ENCODE results near the gene ZNF581.

DNA sequence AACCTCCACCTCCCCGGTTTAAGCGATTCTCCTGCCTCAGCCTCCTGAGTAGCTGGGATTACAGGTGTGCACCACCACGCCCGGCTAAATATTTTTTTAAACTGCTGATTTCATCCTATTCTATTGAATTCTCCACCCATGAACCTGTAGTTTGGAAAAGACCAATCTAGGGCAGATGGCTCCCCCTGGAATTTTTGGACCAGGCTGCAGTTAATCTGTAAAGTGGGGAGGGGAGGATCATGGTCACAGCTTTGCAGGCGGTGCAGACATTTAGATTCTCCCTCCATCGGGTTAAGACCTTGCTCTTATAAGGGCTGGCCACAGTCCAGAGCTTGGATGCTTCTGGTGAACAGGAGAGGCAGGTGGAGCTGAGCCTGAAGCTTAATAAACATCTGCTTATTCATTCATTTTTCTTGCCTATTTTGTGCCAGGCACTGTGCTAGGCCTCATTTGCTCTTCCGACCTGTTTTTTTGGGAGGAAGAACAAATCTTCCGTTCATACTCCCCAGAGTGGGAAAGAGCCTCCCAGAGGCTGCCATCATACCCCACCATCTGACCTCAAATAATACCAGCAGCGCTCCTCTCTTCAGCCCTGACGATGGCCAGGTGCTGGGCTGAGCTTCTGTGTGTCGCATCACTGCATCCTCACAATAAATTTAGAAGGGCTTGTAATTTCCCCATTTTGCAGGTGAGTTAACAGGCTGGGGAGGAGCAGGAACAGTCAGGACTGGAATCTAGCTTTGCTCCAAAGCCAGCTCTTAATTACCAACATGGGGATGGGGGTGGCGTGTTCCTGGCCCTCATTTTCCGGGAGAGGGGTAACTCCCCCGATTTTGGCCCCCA lies 3.7 kb downstream of the ZNF581 start:
- TF ChIP-seq, protein P1, sequence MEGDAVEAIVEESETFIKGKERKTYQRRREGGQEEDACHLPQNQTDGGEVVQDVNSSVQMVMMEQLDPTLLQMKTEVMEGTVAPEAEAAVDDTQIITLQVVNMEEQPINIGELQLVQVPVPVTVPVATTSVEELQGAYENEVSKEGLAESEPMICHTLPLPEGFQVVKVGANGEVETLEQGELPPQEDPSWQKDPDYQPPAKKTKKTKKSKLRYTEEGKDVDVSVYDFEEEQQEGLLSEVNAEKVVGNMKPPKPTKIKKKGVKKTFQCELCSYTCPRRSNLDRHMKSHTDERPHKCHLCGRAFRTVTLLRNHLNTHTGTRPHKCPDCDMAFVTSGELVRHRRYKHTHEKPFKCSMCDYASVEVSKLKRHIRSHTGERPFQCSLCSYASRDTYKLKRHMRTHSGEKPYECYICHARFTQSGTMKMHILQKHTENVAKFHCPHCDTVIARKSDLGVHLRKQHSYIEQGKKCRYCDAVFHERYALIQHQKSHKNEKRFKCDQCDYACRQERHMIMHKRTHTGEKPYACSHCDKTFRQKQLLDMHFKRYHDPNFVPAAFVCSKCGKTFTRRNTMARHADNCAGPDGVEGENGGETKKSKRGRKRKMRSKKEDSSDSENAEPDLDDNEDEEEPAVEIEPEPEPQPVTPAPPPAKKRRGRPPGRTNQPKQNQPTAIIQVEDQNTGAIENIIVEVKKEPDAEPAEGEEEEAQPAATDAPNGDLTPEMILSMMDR (tag by site-specific recombination; IDR thresholded peaks at IDR 0.05), result no peak
- TF ChIP-seq ZNF626 (tag by site-specific recombination; IDR thresholded peaks at IDR 0.05), result no peak
- no peak for TF ChIP-seq WT1 (tag by site-specific recombination; IDR thresholded peaks at IDR 0.05)
- TF ChIP-seq, protein P2, sequence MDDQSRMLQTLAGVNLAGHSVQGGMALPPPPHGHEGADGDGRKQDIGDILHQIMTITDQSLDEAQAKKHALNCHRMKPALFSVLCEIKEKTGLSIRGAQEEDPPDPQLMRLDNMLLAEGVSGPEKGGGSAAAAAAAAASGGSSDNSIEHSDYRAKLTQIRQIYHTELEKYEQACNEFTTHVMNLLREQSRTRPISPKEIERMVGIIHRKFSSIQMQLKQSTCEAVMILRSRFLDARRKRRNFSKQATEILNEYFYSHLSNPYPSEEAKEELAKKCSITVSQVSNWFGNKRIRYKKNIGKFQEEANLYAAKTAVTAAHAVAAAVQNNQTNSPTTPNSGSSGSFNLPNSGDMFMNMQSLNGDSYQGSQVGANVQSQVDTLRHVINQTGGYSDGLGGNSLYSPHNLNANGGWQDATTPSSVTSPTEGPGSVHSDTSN (CRISPR knock-in tag; IDR thresholded peaks at IDR 0.05), result no peak
- TF ChIP-seq, protein P3, sequence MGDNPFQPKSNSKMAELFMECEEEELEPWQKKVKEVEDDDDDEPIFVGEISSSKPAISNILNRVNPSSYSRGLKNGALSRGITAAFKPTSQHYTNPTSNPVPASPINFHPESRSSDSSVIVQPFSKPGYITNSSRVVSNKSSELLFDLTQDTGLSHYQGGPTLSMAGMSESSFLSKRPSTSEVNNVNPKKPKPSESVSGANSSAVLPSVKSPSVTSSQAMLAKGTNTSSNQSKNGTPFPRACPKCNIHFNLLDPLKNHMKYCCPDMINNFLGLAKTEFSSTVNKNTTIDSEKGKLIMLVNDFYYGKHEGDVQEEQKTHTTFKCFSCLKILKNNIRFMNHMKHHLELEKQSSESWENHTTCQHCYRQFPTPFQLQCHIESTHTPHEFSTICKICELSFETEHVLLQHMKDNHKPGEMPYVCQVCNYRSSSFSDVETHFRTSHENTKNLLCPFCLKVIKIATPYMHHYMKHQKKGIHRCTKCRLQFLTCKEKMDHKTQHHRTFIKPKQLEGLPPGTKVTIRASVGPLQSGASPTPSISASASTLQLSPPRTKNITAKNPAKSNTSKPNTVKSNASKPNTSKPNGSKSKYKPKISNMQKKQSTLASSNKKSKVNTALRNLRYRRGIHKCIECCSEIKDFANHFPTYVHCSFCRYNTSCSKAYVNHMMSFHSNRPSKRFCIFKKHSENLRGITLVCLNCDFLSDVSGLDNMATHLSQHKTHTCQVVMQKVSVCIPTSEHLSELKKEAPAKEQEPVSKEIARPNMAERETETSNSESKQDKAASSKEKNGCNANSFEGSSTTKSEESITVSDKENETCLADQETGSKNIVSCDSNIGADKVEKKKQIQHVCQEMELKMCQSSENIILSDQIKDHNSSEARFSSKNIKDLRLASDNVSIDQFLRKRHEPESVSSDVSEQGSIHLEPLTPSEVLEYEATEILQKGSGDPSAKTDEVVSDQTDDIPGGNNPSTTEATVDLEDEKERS (tag by site-specific recombination; IDR thresholded peaks at IDR 0.05), result no peak
- no peak for TF ChIP-seq ZNF549 (tag by site-specific recombination; IDR thresholded peaks at IDR 0.05)
- TF ChIP-seq ZNF132 (tag by site-specific recombination; IDR thresholded peaks at IDR 0.05; ENCODE audit: borderline replicate concordance), result no peak
- no peak for TF ChIP-seq GLIS2 (tag by site-specific recombination; IDR thresholded peaks at IDR 0.05)
- TF ChIP-seq, protein P4, sequence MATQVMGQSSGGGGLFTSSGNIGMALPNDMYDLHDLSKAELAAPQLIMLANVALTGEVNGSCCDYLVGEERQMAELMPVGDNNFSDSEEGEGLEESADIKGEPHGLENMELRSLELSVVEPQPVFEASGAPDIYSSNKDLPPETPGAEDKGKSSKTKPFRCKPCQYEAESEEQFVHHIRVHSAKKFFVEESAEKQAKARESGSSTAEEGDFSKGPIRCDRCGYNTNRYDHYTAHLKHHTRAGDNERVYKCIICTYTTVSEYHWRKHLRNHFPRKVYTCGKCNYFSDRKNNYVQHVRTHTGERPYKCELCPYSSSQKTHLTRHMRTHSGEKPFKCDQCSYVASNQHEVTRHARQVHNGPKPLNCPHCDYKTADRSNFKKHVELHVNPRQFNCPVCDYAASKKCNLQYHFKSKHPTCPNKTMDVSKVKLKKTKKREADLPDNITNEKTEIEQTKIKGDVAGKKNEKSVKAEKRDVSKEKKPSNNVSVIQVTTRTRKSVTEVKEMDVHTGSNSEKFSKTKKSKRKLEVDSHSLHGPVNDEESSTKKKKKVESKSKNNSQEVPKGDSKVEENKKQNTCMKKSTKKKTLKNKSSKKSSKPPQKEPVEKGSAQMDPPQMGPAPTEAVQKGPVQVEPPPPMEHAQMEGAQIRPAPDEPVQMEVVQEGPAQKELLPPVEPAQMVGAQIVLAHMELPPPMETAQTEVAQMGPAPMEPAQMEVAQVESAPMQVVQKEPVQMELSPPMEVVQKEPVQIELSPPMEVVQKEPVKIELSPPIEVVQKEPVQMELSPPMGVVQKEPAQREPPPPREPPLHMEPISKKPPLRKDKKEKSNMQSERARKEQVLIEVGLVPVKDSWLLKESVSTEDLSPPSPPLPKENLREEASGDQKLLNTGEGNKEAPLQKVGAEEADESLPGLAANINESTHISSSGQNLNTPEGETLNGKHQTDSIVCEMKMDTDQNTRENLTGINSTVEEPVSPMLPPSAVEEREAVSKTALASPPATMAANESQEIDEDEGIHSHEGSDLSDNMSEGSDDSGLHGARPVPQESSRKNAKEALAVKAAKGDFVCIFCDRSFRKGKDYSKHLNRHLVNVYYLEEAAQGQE (tag by site-specific recombination; IDR thresholded peaks at IDR 0.05), result no peak
- no peak for TF ChIP-seq ZNF624 (tag by site-specific recombination; IDR thresholded peaks at IDR 0.05)
- TF ChIP-seq ZNF670 (tag by site-specific recombination; IDR thresholded peaks at IDR 0.05; ENCODE audit: low read depth), result no peak
- TF ChIP-seq ZNF660 (tag by site-specific recombination; IDR thresholded peaks at IDR 0.05), result no peak
- no peak for TF ChIP-seq ZFP41 (tag by site-specific recombination; IDR thresholded peaks at IDR 0.05; ENCODE audit: borderline replicate concordance)
